Kidney (tissue), 14 donors: ENCODE measurements around the gene RALGPS1. TPM values are rescaled to one million over a fixed set of nuclear protein-coding genes. Genes with fewer than 3 reads are reported as not detected.

Experiments
- DNase-seq, 5 donors: peaks; one replicate each; pipeline ENCODE4 v3.0.0-alpha.2; 2013 to 2020
- FAIRE-seq: peaks from 2 replicates; lab custom pipeline; 2012; peaks lifted over from hg19 to GRCh38; lab: Jason Lieb, UNC
- H3K27ac ChIP-seq, 2 donors: one replicate each; pipeline ENCODE4 v1.7.0; 2013; ENCODE audit warnings: low read depth in 2 of 2, low read length in 2 of 2, inconsistent platforms in 1 of 2
- H3K27me3 ChIP-seq: one replicate; pipeline ENCODE4 v1.7.1; 2013; ENCODE audit warnings: low read length, inconsistent platforms; ENCODE audit not compliant: control insufficient read depth, insufficient read depth
- H3K36me3 ChIP-seq, 3 donors: one replicate each; pipeline versions ENCODE4 v1.7.0 to v1.7.1; 2013; ENCODE audit warnings: low read length in 3 of 3, control low read depth in 1 of 3, inconsistent platforms in 1 of 3; ENCODE audit not compliant: insufficient read depth in 3 of 3, control insufficient read depth in 2 of 3
- H3K4me1 ChIP-seq, 3 donors: one replicate each; pipeline versions ENCODE4 v1.7.0 to v1.7.1; 2013; ENCODE audit warnings: low read length in 3 of 3, inconsistent platforms in 1 of 3, low read depth in 1 of 3; ENCODE audit not compliant: control insufficient read depth in 2 of 3, insufficient read depth in 2 of 3
- H3K4me3 ChIP-seq, 3 donors: one replicate each; pipeline versions ENCODE4 v1.7.0 to v1.8.1; 2013; ENCODE audit warnings: low read length in 3 of 3, control low read depth in 1 of 3, inconsistent platforms in 1 of 3
- H3K9ac ChIP-seq, 3 donors: one replicate each; pipeline versions ENCODE4 v1.7.0 to v1.7.1; 2013; ENCODE audit warnings: low read length in 3 of 3, control low read depth in 1 of 3, inconsistent platforms in 1 of 3
- H3K9me3 ChIP-seq, 3 donors: one replicate each; pipeline versions ENCODE4 v1.7.0 to v1.7.1; 2013; ENCODE audit warnings: low read length in 3 of 3, control low read depth in 1 of 3, inconsistent platforms in 1 of 3; ENCODE audit not compliant: control insufficient read depth in 2 of 3, insufficient read depth in 1 of 3
- intact Hi-C: fragments of 100-400 bp; cut with DNase I; formaldehyde crosslinking; loops from one replicate; pipeline ENCODE4 v1.11.1; 2022
- polyA plus RNA-seq: library from polyadenylated mRNA; stranded (reverse); fragments of 350-450 nt; fragmentation: Illumina TruSeq; extraction: RNeasy Lipid Tissue Mini Kit (QIAGEN cat#74804); gene quantifications from one replicate; pipeline ENCODE4 v1.2.3, GENCODE V29; 2014; ENCODE audit warnings: low read depth, low replicate concordance; ENCODE audit not compliant: insufficient read depth
- total RNA-seq: library from RNA; stranded (reverse); fragmentation: NEBNext Ultra II Directional; extraction: Animal tissue kit (Norgen Biotek cat#: 25700); gene quantifications from one replicate; pipeline ENCODE4 v1.2.1, GENCODE V29; 2021
- TF ChIP-seq, protein P1 (sequence below): IDR thresholded peaks from 3 replicates; pipeline ENCODE4 v1.5.1; 2012; ENCODE audit warnings: mild to moderate bottlenecking, moderate library complexity, borderline replicate concordance; ENCODE audit not compliant: insufficient read depth; ENCODE audit errors: extremely low read depth
- donor health status: control.
- donor health status: control.
- donor health status: control.
- donor health status: control.
- donor health status: control.
- donor health status: DM: yes; HTN: yes; CAD: no.
- donor health status: Normal renal cell carcinoma (clear cell type).

RALGPS1 gene
- total and polyA plus RNA-seq, 2 donors from 2014 or later = 9.4 to 25.2 TPM

GRCh38 chr9:127114606-127115005 lies 200.0 kb downstream of the RALGPS1 start:
- H3K9me3 ChIP-seq = no peaks in the 10 kb centered on the region
- H3K4me1 ChIP-seq = no peaks in the 10 kb centered on the region
- no peak overlapping the region for H3K9ac ChIP-seq
- no peak overlapping the region for H3K4me3 ChIP-seq
- FAIRE-seq = no peak
- no peak for DNase-seq
- intact Hi-C loops = no loop called here
- H3K27ac ChIP-seq = no peak overlapping the region
- no peaks in the 10 kb centered on the region for H3K27me3 ChIP-seq
- TF ChIP-seq, protein P1, sequence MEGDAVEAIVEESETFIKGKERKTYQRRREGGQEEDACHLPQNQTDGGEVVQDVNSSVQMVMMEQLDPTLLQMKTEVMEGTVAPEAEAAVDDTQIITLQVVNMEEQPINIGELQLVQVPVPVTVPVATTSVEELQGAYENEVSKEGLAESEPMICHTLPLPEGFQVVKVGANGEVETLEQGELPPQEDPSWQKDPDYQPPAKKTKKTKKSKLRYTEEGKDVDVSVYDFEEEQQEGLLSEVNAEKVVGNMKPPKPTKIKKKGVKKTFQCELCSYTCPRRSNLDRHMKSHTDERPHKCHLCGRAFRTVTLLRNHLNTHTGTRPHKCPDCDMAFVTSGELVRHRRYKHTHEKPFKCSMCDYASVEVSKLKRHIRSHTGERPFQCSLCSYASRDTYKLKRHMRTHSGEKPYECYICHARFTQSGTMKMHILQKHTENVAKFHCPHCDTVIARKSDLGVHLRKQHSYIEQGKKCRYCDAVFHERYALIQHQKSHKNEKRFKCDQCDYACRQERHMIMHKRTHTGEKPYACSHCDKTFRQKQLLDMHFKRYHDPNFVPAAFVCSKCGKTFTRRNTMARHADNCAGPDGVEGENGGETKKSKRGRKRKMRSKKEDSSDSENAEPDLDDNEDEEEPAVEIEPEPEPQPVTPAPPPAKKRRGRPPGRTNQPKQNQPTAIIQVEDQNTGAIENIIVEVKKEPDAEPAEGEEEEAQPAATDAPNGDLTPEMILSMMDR = no peak
- no peaks in the 10 kb centered on the region for H3K36me3 ChIP-seq

- H3K4me1 ChIP-seq = no peaks in the 10 kb centered on the region
- no peaks in the 10 kb centered on the region for H3K27me3 ChIP-seq
- H3K36me3 ChIP-seq = no peaks in the 10 kb centered on the region
- no peak overlapping the region for H3K4me3 ChIP-seq
- no peaks in the 10 kb centered on the region for H3K9me3 ChIP-seq
- intact Hi-C loops = no loop called here
- H3K27ac ChIP-seq = no peak overlapping the region
- FAIRE-seq = no peak
- TF ChIP-seq, protein P1 = no peak
- DNase-seq = no peak
- H3K9ac ChIP-seq = no peak overlapping the region
Observed at GRCh38 chr9:127116088-127116726, 201.6 kb downstream of the RALGPS1 start.

GRCh38 chr9:127116957-127117356 lies 202.4 kb downstream of the RALGPS1 start:
- Histone ChIP-seq H3K9me3 (no peaks in the 10 kb centered on the region), H3K4me3 (no peak overlapping the region), H3K9ac (no peak overlapping the region), H3K36me3 (no peaks in the 10 kb centered on the region), H3K4me1 (peaks cover 0 to 3% (median 0%) of the 10 kb centered on the region in 3 donors), H3K27me3 (no peaks in the 10 kb centered on the region), H3K27ac (no peak overlapping the region)
- no peak for DNase-seq
- TF ChIP-seq, protein P1 = no peak
- intact Hi-C loops = no loop called here
- FAIRE-seq = no peak
